Measurements from ENCODE around the gene ZSWIM1. TPM values are rescaled to one million over a fixed set of nuclear protein-coding genes. Genes with fewer than 3 reads are reported as not detected.
"Not testable (repeated sequence)": the region's sequence is repeated elsewhere in the genome, so short reads cannot be mapped to it uniquely, and the experiment has no call there.

Gene ZSWIM1
- total and polyA plus RNA-seq, 7 donors, result 3.5 to 10.0 (median 6.1) TPM

DNA sequence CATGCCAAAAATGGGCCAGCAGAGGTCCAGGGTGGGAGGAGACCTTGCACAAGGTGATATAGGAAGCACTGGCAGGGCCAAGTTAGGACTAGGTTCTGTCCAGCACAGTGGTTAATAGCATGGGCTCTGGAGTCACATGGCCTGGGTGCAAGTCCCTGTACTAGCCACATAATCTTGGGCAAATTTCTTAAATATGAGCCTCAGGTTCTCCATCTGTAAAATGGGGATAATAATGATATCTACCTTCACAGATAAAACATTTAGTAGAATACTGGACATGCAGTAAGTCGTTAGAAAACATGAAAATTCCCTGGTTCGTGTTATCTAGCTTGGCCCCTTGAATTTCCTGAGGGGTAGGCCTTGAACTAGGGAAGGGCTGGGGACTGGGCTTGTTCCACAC lies 16.3 kb downstream of the ZSWIM1 start:
- DNase-seq, result no peak
- H3K27me3 ChIP-seq (ENCODE audit: insufficient read depth in 3 of 3, low read length in 2 of 3), result no peaks in the 10 kb centered on the region
- H3K4me1 ChIP-seq, result no peaks in the 10 kb centered on the region
- no peak overlapping the region for H3K4me3 ChIP-seq
- H3K27ac ChIP-seq, result no peak overlapping the region
- no peaks in the 10 kb centered on the region for H3K9me3 ChIP-seq
- ATAC-seq, result no peak
- 83 to 91% (median 85%) methylated on average over 2 of the region's 2 CpGs for WGBS, 3 donors
- intact Hi-C loops (cut with DNase I), result no loop called here
- H3K36me3 ChIP-seq (ENCODE audit: insufficient read depth in 1 of 2, low read depth in 1 of 2), result peaks cover 5 to 87% of the 10 kb centered on the region in 2 donors
- TF ChIP-seq, protein P1, sequence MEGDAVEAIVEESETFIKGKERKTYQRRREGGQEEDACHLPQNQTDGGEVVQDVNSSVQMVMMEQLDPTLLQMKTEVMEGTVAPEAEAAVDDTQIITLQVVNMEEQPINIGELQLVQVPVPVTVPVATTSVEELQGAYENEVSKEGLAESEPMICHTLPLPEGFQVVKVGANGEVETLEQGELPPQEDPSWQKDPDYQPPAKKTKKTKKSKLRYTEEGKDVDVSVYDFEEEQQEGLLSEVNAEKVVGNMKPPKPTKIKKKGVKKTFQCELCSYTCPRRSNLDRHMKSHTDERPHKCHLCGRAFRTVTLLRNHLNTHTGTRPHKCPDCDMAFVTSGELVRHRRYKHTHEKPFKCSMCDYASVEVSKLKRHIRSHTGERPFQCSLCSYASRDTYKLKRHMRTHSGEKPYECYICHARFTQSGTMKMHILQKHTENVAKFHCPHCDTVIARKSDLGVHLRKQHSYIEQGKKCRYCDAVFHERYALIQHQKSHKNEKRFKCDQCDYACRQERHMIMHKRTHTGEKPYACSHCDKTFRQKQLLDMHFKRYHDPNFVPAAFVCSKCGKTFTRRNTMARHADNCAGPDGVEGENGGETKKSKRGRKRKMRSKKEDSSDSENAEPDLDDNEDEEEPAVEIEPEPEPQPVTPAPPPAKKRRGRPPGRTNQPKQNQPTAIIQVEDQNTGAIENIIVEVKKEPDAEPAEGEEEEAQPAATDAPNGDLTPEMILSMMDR (IDR thresholded peaks at IDR 0.05), result no peak

DNA sequence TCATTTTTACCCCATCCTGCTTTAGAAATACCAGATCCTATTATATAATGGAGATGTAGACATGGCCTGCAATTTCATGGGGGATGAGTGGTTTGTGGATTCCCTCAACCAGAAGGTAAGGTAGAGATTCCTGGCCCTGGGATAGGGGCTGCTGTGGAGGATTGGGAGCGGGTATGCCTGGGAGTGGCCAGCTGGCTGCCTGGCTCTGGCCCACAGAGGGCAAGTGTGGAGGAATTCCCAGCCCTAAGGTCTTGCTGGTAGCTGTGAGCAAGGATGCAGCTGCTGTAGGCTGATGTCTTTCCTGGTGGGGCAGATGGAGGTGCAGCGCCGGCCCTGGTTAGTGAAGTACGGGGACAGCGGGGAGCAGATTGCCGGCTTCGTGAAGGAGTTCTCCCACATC lies 16.7 kb downstream of the ZSWIM1 start:
- H3K27me3 ChIP-seq (ENCODE audit: insufficient read depth in 3 of 3, low read length in 2 of 3), result no peaks in the 10 kb centered on the region
- no peak overlapping the region for H3K27ac ChIP-seq
- intact Hi-C loops (cut with DNase I), result no loop called here
- DNase-seq, result no peak
- no peak for ATAC-seq
- no peaks in the 10 kb centered on the region for H3K9me3 ChIP-seq
- H3K4me3 ChIP-seq, result no peak overlapping the region
- H3K36me3 ChIP-seq (ENCODE audit: insufficient read depth in 1 of 2, low read depth in 1 of 2), result peaks cover 5 to 83% of the 10 kb centered on the region in 2 donors
- H3K4me1 ChIP-seq, result no peaks in the 10 kb centered on the region
- 89 to 94% (median 94%) methylated on average over 7 of the region's 7 CpGs for WGBS, 3 donors
- TF ChIP-seq, protein P1 (IDR thresholded peaks at IDR 0.05), result no peak

DNA sequence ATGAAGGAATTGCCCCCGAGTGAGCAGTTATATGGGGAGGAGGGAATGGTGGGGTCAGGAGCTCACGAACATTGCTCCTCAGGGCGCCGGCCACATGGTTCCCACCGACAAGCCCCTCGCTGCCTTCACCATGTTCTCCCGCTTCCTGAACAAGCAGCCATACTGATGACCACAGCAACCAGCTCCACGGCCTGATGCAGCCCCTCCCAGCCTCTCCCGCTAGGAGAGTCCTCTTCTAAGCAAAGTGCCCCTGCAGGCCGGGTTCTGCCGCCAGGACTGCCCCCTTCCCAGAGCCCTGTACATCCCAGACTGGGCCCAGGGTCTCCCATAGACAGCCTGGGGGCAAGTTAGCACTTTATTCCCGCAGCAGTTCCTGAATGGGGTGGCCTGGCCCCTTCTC lies 17.3 kb downstream of the ZSWIM1 start:
- 81 to 86% (median 83%) methylated on average over 12 of the region's 12 CpGs for WGBS, 3 donors
- DNase-seq (peak in 1 of 2 donors; percentile 54), ATAC-seq (no peak)
- TF ChIP-seq, protein P1 (IDR thresholded peaks at IDR 0.05), result no peak
- Histone ChIP-seq H3K4me3 (no peak overlapping the region), H3K9me3 (no peaks in the 10 kb centered on the region), H3K27me3 (ENCODE audit: insufficient read depth in 3 of 3, low read length in 2 of 3) (no peaks in the 10 kb centered on the region), H3K4me1 (no peaks in the 10 kb centered on the region), H3K36me3 (ENCODE audit: insufficient read depth in 1 of 2, low read depth in 1 of 2) (peaks cover 5 to 77% of the 10 kb centered on the region in 2 donors), H3K27ac (no peak overlapping the region)
- intact Hi-C loops (cut with DNase I), result no loop called here

DNA sequence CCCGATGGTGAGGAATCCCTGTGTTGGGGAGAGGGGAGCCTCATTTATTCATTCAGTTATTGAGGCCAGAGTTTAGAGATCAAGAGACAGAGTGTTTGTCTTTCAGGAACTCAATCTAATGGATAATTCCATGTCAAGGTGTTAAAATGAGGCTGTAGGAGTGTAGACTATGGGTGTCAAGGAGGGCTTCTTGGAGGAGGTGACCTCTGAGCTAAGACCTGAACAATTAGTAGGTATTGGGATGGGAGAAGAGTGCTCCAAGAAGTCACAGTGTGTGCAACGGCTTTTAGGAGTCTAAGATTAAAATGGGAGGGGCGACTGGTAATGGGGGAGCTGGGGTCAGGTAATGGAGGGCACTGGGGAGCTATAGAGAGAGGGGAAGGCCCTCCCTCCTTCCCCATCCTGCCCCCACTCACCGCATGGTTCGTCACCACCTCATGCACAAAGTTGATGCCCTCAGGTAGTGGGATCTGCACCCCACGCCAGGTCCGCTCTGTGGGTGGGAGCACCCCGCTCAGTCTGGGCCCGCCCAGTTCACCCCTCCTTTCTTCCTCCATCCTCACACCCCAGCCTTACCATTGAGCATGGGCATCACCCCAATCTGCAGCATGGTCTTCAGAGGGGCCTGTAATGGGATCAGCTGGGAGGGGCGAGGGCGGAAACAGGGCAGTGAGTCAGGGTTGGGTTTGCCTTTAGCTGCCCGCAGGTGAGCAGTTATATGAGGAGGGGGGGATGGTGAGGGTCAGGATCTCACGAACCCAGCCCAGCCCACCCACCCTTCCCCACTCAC lies 18.2 kb downstream of the ZSWIM1 start:
- no peak for DNase-seq
- H3K9me3 ChIP-seq, result no peaks in the 10 kb centered on the region
- H3K4me1 ChIP-seq, result no peaks in the 10 kb centered on the region
- H3K27ac ChIP-seq, result no peak overlapping the region
- H3K4me3 ChIP-seq, result no peak overlapping the region
- TF ChIP-seq, protein P1 (IDR thresholded peaks at IDR 0.05), result no peak
- ATAC-seq, result no peak
- no peaks in the 10 kb centered on the region for H3K27me3 ChIP-seq (ENCODE audit: insufficient read depth in 3 of 3, low read length in 2 of 3)
- H3K36me3 ChIP-seq (ENCODE audit: insufficient read depth in 1 of 2, low read depth in 1 of 2), result peaks cover 5 to 68% of the 10 kb centered on the region in 2 donors
- WGBS, 3 donors, result 87 to 91% (median 90%) methylated on average over 12 to 13 of the region's 13 CpGs
- intact Hi-C loops (cut with DNase I), result no loop called here

DNA sequence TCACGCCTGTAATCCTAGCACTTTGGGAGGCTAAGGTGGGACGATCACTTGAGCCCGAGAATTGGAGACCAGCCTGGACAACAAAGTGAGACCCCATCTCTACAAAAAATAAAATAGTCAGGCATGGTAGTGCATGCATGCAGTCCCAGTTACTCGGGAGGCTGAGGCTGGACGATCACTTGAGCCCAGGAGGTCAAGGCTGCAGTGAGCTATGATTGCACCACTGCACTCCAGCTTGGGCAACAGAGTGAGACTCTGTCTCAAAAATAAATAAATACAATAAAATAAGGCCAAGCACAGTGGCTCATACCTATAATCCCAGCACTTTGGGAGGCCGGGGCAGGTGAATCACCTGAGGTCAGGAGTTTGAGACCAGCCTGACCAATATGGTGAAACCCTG lies 20.3 kb downstream of the ZSWIM1 start:
- ATAC-seq; H3K4me1 ChIP-seq; H3K27me3 ChIP-seq (ENCODE audit: insufficient read depth in 3 of 3, low read length in 2 of 3); DNase-seq; H3K9me3 ChIP-seq; H3K4me3 ChIP-seq; intact Hi-C loops (cut with DNase I); H3K27ac ChIP-seq: not testable (repeated sequence)
- WGBS, 3 donors, result 85 to 97% (median 94%) methylated on average over 6 of the region's 6 CpGs
- H3K36me3 ChIP-seq (ENCODE audit: insufficient read depth in 1 of 2, low read depth in 1 of 2), result peaks cover 3 to 54% of the 10 kb centered on the region in 2 donors

All from psoas muscle (tissue), 8 donors.